Testis (tissue), 3 donors: Measurements from ENCODE around the gene TULP4. TPM values are rescaled to one million over a fixed set of nuclear protein-coding genes. Genes with fewer than 3 reads are reported as not detected.

ENCODE experiments used
- DNase-seq: peaks from one replicate; pipeline ENCODE4 v3.0.0-alpha.2; 2019
- H3K27ac ChIP-seq, 2 donors: fragments of 200-600 bp; sonication (generic); one replicate each; pipeline ENCODE4 v1.5.1; 2019
- H3K27me3 ChIP-seq: fragments of 200-600 bp; sonication (generic); one replicate; pipeline ENCODE4 v1.5.1; 2019
- H3K36me3 ChIP-seq: fragments of 200-600 bp; sonication (generic); one replicate; pipeline ENCODE4 v1.5.1; 2017; ENCODE audit warnings: low read depth; ENCODE audit errors: missing control alignments
- H3K4me1 ChIP-seq: fragments of 200-600 bp; sonication (generic); one replicate; pipeline ENCODE4 v1.5.1; 2019
- H3K4me3 ChIP-seq, 2 donors: fragments of 200-600 bp; sonication (generic); one replicate each; pipeline ENCODE4 v1.5.1; 2017 to 2019
- H3K9me3 ChIP-seq: fragments of 200-600 bp; sonication (generic); one replicate; pipeline ENCODE4 v1.5.1; 2017
- CTCF ChIP-seq, 3 experiments: fragments of 450-650 bp in 2 of 3; fragments of 200-600 bp in 1 of 3; sonication (generic) in 1 of 3; IDR thresholded peaks; one replicate each; pipeline ENCODE4 v1.5.1; 2016 to 2019; ENCODE audit warnings: antibody characterized with exemption in 3 of 3, mild to moderate bottlenecking in 2 of 3, moderate library complexity in 1 of 3
- POLR2A ChIP-seq: fragments of 450-650 bp; IDR thresholded peaks from one replicate; pipeline ENCODE4 v1.6.1; 2017; ENCODE audit warnings: antibody characterized with exemption, mild to moderate bottlenecking, moderate library complexity
- WGBS, 2 donors: methylation state at CpG; one replicate each; pipeline ENCODE4 v1.1.5; 2018; 5-methylcytosine and 5-hydroxymethylcytosine counted together
- intact Hi-C: fragments of 100-400 bp; cut with DNase I; formaldehyde crosslinking; loops from one replicate; pipeline ENCODE4 v1.15.1; 2023; ENCODE audit warnings: low total_unique reads
- polyA plus RNA-seq: library from polyadenylated mRNA; stranded (reverse); fragments of 350-450 nt; fragmentation: Illumina TruSeq; extraction: RNeasy Lipid Tissue Mini Kit (QIAGEN cat#74804); gene quantifications from one replicate; pipeline ENCODE4 v1.2.3, GENCODE V29; 2014; ENCODE audit warnings: low read depth, low replicate concordance; ENCODE audit not compliant: insufficient read depth
- total RNA-seq, 2 donors: library from RNA; depleted of rRNA; stranded (reverse); fragments of >200 nt; gene quantifications; one replicate each; pipeline ENCODE4 v1.2.3, GENCODE V29; 2016

TULP4 gene
- total and polyA plus RNA-seq, 3 donors from 2014 or later: 18.0 to 211 (median 116) TPM

GRCh38 chr6:158508450-158508849 is 196.2 kb downstream of the TULP4 start:
- Histone ChIP-seq H3K27ac (no peak overlapping the region), H3K4me1 (no peaks in the 10 kb centered on the region), H3K9me3 (no peaks in the 10 kb centered on the region), H3K4me3 (no peak overlapping the region), H3K36me3 (no peaks in the 10 kb centered on the region), H3K27me3 (no peaks in the 10 kb centered on the region)
- DNase-seq: no peak
- 86 to 91% methylated on average over 5 of the region's 5 CpGs for WGBS, 2 donors
- intact Hi-C loops: no loop called here
- TF ChIP-seq POLR2A: no peak
- no peak for TF ChIP-seq CTCF (IDR thresholded peaks at IDR 0.05)

- TF ChIP-seq POLR2A: no peak
- TF ChIP-seq CTCF (IDR thresholded peaks at IDR 0.05): no peak
- 97 to 98% methylated on average over 11 of the region's 11 CpGs for WGBS, 2 donors
- Histone ChIP-seq H3K27me3 (no peaks in the 10 kb centered on the region), H3K36me3 (no peaks in the 10 kb centered on the region), H3K4me3 (no peak overlapping the region), H3K27ac (no peak overlapping the region), H3K4me1 (no peaks in the 10 kb centered on the region), H3K9me3 (no peaks in the 10 kb centered on the region)
- DNase-seq: no peak
- intact Hi-C loops: no loop called here
Measured at GRCh38 chr6:158509465-158509864, 197.2 kb downstream of the TULP4 start.

GRCh38 chr6:158512809-158513208 is 200.5 kb downstream of the TULP4 start:
- Histone ChIP-seq H3K27me3 (no peaks in the 10 kb centered on the region), H3K9me3 (no peaks in the 10 kb centered on the region), H3K36me3 (no peaks in the 10 kb centered on the region), H3K27ac (no peak overlapping the region), H3K4me1 (no peaks in the 10 kb centered on the region), H3K4me3 (no peak overlapping the region)
- no peak for DNase-seq
- TF ChIP-seq CTCF (IDR thresholded peaks at IDR 0.05) (no peak), POLR2A (no peak)
- intact Hi-C loops: no loop called here
- WGBS, 2 donors: 87 to 92% methylated on average over 4 of the region's 4 CpGs

- H3K27me3 ChIP-seq: no peaks in the 10 kb centered on the region
- H3K27ac ChIP-seq: no peak overlapping the region
- WGBS, 2 donors: 84 to 98% methylated on average over 4 of the region's 4 CpGs
- DNase-seq: no peak
- no peaks in the 10 kb centered on the region for H3K36me3 ChIP-seq
- H3K9me3 ChIP-seq: no peaks in the 10 kb centered on the region
- intact Hi-C loops: no loop called here
- TF ChIP-seq POLR2A (no peak), CTCF (IDR thresholded peaks at IDR 0.05) (no peak)
- no peaks in the 10 kb centered on the region for H3K4me1 ChIP-seq
- H3K4me3 ChIP-seq: no peak overlapping the region
Measured at GRCh38 chr6:158514176-158514575, 201.9 kb downstream of the TULP4 start.

- Histone ChIP-seq H3K4me1 (no peaks in the 10 kb centered on the region), H3K9me3 (no peaks in the 10 kb centered on the region), H3K27ac (no peak overlapping the region), H3K36me3 (no peaks in the 10 kb centered on the region), H3K4me3 (no peak overlapping the region), H3K27me3 (no peaks in the 10 kb centered on the region)
- no peak for DNase-seq
- TF ChIP-seq POLR2A: no peak
- TF ChIP-seq CTCF (IDR thresholded peaks at IDR 0.05): no peak
- intact Hi-C loops: no loop called here
- whole genome bisulfite sequencing, 2 donors: 94 to 96% methylated on average over 8 of the region's 8 CpGs
Measured at GRCh38 chr6:158514991-158515390, 202.7 kb downstream of the TULP4 start.
